HG03025 (cell line): Measurements from ENCODE around the gene TAS1R3.
A peak's percentile ranks its signal among the peaks of the same experiment; 100 is the strongest.
"Not testable (repeated sequence)": the region's sequence is repeated elsewhere in the genome, so short reads cannot be mapped to it uniquely, and the experiment has no call there.

ENCODE experiments used
- ATAC-seq: cut with Tn5 transposase; IDR thresholded peaks from one replicate; pipeline ENCODE4 v1.9.1; 2021; ENCODE audit warnings: mild to moderate bottlenecking, moderate library complexity; ENCODE audit not compliant: unreplicated experiment, low FRiP score

Gene TAS1R3

DNA sequence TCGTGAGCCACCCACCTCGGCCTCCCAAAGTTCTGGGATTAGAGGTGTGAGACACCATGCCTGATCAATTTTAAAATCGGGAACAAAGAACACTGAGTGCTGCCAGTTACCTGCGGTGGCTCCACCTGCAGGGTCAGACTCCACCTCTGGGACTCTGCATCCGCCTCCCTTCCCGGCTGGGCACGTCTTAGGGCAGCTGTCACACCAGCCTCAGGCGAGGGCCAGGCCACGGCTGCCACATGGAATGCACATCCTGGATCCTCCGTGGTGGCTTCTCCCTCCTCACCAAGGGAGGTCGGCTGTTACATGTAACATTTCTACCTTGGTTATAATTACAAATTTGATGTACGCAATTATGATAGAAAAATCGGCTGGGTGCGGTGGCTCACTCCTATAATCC lies 33.2 kb downstream of the TAS1R3 start:
- ATAC-seq: no peak

DNA sequence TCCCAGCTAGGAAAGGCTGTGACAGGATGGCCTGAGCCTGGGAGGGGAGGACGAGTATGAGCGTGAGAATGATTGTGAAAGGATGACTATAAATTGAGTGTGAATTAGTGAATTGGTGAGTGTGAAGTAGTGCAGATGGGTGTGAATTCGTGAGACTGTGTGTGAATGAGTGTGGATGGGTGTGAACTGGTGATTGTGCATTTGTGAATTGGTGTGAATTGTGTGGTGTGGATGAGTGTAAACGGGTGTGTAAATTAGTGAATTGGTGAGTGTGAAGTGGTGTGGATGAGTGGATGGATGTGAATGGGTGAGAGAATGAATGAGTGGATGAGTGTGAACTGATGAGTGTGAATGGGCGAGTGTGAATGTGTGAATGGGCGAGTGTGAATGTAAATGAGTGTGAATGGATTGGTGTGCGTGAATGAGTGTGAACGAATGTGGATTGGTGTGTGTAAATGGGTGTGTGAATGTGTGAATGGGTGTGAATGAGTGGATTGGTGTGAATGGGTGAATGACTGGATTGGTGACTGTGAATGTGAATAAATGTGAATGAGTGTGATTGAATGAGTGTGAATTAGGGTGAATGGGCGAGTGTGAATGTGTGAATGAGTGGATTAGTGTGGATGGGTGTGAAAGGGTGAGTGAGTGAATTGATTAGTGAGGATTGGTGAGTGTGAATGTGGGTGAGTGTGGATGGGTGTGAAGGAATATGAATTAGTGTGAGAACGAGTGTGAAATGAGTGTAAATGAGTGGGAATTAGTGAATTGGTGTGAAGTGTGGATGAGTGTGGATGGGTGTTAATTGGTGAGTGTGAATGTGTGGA lies 35.0 kb downstream of the TAS1R3 start:
- no peak for ATAC-seq

DNA sequence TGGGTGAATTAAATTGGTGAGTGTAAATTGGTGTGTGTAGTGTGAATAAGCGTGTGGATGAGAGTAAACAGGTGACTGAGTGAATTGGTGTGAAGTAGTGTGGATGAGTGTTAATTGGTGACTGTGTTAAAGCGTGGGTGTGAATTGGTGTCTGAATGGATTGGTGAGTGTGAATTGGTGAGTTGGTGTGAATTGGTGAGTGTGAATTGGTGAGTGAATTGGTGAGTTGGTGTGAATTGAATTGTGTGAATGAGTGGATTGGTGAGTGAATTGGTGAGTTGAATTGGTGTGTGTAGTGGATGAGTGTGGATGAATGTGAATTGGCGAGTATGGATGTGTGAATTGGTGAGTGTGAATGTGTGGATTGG lies 35.6 kb downstream of the TAS1R3 start:
- no peak for ATAC-seq

DNA sequence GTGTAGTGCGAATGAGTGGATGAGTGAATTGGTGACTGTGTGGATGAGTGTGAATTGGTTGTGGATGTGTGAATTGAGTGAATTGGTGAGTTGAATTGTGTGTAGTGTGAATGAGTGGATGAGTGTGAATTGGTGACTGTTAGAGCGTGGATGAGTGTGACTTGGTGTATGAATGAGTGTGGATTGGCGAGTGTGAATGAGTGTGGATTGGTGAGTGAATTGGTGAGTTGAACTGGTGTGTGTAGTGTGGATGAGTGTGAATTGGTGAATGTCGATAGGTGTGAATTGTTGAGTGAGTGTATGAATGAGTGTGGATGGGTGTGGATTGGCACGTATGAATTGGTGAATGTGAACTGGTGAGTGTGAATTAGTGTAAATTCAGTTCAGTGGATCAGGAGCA lies 36.2 kb downstream of the TAS1R3 start:
- ATAC-seq: no peak

DNA sequence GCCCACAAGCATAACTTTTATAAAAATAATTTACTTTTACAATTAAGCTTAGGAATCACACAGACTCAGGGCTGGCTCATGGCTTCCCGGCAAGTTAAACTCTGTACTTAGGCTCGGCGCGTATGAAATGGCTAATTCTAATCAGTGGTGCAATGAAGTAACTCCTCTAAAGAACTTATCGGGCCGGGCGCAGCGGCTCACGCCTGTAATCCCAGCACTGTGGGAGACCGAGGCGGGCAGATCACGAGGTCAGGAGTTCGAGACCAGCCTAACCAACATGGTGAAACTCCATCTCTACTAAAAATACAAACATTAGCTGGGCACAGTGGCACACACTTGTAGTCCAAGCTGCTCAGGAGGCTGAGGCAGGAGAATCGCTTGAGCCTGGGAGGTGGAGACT lies 39.0 kb downstream of the TAS1R3 start:
- not testable (repeated sequence) for ATAC-seq

DNA sequence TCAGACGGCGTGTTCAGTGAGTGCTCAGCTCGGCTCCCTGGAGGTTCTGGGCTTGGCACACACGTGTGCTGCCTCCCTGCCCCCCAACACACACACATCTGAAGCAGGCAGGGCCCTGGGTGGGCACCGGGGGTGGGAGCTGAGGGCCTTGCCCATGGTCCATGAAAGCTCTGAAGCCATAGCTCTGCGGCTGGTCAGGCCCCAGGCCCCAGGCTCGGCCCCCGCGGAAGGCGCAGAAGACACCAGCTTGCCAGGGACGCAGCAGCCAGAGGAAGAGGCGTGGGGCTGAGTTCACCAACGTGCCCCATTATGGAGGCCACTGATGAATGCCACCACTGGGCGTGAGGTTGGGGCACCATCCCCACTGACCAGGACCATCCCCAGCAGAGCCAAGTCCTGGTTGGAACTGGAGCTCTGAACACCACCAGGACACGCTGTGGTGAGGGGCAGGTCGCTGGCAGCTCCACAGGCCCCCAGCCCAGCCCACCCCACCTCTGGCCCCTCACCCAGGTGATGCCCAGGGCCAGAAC lies 39.8 kb downstream of the TAS1R3 start:
- ATAC-seq: no peak

DNA sequence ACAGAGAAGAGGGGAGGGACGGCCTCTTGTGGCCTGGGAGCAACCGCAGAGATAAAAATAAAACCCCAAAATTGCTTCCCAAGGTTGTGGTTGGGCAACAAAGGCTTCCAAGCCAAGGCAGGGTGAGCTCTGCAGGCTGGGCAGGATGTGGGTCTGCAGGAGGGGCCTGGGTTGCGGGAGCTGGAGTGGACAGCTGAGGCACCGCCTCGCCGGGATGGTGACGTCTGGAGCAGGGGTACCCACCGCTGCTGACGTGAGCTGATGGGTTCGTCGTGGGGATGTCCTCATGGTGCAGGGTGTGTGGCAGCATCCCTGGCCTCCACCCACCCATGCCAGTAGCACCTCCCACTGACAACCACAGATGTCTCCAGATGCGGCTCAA lies 40.3 kb downstream of the TAS1R3 start:
- ATAC-seq: no peak

DNA sequence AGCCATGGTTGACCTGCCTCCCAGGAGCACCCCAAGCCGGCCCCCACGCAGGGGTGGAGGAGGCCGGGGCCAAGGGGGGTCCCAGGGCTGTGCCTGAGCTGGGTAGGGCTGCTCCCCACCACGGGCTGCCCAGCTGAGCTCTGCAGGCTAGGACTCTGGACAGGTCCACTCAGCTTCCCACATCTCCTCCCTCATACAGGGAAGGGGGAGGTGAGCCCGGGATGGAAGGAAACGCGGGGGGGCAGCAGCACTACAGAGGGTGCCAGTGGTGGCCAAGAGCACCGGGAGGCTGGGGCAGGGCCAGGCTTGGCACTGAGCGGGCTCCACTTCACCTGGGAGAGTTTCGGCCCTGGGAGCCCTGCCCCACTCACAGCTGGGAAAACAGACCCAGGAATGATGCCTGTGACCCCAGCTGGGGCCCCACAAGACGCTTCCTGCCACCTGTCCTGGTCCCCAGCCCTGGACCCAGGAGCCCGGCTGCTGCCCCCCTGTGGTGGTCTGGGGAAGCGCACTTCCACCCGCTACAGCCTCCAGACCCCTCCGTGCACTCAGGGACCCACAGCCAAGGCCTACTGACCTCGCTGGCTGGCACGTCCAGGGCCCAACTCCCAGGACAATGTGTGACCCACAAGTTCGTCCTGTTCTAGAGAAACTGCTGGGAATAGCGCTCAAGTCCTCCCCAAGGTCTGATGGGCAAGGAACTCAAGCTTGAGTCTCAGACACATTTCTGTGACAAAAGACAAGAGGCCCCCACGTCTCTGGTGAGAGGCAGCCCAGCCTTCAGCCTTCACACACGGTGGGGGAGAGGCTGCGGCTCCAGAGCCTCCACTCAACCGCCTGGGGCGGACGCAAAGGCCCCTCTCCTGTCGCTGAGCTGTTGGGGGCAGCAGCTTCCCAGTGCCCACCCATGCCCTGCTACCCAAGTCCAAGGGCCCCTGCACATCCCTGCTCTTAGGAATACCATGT lies 40.9 kb downstream of the TAS1R3 start:
- no peak for ATAC-seq

DNA sequence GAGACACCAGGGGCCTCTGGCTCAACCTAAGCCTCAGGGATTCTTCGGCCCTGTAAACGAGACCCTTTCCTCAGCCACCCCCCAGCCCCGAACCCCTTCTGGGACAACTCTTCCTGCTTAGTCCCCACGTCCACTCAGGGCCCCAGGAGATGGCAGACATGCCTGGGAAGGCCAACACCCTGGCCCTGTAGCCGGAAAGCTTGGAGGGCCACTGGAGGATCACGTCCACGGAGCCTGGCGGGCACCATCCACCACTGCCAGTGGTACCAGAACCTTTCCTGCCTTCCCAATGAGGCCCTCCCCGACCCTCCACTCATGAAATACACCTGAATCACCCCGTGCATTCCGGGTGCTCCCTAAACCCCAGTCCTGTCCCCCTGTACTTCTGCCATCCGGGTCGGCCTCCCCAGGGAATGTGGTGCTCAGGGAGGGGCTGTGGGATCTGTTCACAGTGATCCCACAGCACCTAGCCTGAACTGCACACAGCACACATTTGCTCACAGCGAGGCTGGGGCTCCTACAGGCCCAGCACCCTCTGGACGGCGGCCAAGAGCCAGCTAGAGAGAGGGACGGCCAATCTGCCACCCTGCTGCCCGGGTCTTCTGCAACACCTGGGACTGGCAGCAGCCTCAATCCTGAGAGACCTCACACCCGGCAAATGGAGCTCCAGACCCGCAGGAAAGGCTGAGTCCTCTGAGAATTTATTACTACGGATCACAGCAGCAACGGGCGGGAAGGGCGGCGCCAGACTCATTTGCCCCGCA lies 42.2 kb downstream of the TAS1R3 start:
- no peak for ATAC-seq

DNA sequence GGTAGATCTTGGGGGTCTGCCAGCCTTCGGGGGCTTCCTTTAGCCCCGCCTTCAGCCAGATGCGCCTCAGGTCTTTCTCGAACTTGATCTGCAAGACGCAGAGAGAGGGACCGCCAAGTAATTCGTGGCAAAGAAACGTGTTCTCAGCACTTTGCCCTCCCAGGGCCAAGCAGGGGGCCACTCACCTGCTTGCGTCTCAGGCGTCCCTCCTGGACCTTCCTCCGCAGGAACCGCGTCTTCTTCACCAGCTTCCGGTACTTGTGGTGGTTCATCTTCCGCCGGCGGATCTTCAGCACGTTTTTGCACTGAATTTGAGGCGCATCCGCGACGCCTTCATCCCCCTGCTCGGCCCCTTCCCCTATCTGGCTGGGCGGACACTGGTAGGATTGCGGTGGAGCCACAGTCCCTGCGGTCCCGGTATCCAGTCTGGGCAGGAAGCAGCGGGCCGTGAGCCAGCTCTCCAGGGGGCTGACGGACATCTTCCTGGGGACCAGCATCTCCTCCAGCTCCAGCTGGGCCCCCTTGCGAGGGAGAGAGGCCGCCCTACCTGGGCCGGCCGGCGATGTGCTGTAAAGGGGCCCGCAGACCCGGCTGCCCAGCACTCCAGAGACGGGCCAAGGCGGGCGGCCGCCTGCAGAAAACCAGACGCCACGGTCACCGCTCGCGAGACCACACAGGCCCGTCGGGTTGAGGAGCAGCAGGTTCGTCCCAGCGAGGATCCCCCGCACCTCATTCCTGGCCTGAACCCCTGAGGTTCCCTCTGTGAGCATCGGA lies 42.9 kb downstream of the TAS1R3 start:
- ATAC-seq: no peak

DNA sequence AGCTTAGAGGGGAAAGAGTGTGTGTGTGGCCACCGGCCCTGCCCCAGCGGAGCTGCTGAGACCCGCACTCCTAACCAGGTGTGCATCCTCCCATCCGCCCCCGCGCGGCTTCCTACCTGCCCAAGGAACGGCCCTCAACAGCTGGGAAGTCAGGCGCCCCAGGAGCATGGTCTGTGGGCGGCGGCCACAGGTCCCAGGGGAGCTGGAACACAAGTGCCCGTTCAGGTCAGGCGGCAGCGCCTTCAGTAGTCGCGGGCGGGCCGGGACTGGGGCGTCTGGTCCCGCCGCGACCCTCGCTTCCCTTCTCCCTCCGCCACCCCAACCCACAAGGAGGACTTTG lies 43.5 kb downstream of the TAS1R3 start:
- peak; percentile 1 for ATAC-seq

DNA sequence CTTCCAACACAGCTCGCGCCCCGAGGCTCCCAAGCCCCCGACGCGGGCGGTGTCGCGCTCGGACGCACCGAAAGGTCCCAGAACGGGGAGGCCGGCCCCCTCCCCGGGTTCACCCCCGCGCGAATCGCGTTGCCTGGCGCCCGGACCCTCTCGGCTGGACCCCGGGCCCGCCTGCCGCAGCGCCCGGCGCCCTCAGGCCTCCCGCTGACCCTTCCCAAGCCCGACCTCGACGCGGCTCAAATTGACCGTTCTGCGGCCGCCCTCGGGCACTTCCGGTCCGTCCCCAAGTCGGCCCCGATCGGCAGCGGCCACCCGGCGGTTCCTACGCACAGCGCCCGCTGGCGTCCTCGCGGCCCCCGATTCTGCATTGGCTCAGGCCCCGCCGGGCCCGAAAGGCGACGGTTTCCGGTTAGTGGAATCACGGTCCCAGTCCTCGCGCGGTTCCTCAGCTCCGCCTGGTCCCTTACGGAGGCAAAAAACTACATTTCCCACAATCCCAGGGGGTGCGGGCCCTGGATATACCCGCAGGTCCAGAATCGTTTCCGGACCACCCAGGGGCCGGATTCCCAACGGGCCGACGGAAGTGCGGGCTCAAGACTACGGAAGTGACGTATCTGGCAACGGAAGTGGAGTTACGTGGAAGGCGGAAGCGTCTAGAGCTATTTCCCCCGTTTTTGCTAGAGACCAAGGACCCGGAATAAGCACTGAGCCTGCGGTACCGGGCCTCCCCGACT lies 44.0 kb downstream of the TAS1R3 start, which contains the start of gene AURKAIP1:
AURKAIP1 (minus strand) TSS at position 279 of the 734 bp plus-strand sequence. CDS start 451 bp downstream, outside the sequence.
- peak; percentile 85 for ATAC-seq

DNA sequence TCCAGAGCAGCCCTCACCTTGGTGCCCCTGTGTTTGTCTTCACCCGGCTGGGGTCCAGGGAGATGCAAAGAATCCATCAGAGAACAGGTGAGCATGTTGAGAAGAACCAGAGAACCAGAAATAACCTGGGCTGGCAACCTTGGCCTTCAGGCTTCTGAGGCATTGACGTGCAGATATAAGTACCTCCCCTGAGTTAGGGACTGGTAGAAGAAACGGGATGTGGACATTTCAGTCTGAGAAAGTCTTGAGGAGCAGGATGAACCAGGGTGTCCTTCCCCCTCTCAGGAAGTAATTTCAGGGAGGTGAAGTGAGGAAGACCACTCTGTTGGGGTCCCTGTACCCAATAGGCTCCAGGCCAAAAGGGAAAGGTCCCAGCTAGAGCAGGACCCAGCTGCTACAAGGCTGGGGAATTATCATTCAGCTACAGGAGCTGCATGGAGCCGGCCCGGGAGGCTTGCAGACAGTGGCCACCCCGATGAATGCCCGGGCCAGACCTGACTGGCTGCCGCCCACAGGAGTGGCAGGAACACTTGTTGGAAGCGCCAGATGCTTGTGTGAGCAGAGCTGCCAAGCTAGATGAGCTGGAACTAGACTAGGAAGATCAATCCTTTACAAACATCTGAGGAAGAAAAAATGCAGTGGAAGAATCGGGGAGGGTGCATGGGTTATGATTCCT lies 45.6 kb downstream of the TAS1R3 start:
- ATAC-seq: no peak

DNA sequence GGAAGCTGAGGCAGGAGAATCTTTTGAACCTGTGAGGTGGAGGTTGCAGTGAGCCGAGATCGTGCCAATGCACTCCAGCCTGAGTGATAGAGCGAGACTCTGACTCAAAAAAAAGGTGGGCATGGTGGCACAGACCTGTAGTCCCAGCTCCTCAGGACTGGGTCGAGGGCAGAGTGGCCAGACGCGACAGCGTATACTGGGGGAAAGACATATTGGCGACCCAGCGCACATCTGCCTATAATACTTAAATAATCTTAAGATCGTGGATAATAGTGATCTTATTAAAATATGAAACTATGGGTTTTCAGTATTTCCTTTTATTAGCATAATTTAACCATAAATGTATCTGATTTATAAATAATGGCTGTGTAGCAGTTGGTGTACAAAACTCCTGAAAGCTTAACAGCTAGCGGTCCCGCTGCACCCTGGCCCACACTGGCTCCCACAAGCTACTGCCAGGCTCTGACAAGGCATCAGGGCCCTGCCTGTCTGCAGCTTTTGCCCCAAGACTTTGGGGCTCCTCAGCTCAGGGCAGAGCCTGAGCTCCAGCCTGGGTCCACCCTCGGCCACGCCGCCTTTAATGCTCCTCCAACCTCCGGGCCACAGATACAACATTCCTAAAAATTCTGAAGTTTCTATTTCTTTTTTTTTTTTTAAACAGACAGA lies 46.6 kb downstream of the TAS1R3 start:
- no peak for ATAC-seq

DNA sequence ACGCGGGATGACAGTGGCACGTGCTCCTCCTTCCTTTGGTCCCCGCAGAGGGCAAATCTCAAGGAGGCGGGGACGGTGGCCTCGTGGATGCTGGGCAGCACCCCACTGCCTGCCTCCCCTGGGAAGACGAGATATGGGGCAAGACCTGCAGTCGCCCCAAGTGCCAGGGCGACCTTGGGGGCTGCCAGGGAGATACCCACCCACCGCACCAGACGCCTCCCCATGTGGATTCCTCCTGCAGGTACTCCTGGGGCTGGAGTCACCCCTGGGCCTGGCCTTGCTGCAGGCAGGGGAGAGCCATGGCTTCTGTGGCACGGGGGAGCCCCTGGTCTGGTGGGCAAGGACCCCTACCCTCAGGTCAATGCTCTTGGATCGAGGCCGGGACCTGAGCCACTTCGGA lies 49.8 kb downstream of the TAS1R3 start:
- ATAC-seq: no peak

DNA sequence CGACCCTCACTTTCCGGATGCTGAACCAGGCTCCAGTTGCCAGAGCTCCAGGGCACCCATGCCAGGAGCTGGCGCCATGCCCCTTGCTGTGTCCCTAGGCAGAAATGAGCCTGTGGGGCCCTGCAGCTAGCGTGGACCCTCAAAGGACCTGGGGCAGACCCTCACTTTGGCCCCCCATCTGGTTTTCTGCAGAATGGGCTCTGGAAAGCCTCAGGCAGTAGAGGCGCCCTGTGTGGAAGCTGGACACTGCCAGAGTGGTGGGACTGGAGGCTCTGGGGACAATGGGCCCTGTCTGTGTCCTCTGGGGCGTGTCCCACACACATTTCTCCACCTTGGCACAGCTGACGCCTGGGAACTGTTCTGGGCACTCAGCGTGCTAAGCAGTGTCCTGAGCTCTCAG lies 50.2 kb downstream of the TAS1R3 start:
- ATAC-seq: no peak
